ENCODE measurements around the gene NPAS4.
"Not testable (repeated sequence)": the region's sequence is repeated elsewhere in the genome, so short reads cannot be mapped to it uniquely, and the experiment has no call there.

The NPAS4 gene

GRCh38 chr11:66457826-66458225 lies 37.0 kb downstream of the NPAS4 start:
- no peak for DNase-seq

GRCh38 chr11:66459138-66459778 lies 38.4 kb downstream of the NPAS4 start:
- no peak for DNase-seq

- DNase-seq: no peak
These were observed 41.2 kb downstream of the NPAS4 start for GRCh38 chr11:66462010-66462409.

GRCh38 chr11:66462911-66463310 lies 42.1 kb downstream of the NPAS4 start:
- no peak for DNase-seq

- not testable (repeated sequence) for DNase-seq
These were observed 43.3 kb downstream of the NPAS4 start for GRCh38 chr11:66464116-66464515.

GRCh38 chr11:66464916-66465315 lies 44.1 kb downstream of the NPAS4 start:
- DNase-seq: no peak

GRCh38 chr11:66465373-66466224 lies 44.8 kb downstream of the NPAS4 start:
- DNase-seq: no peak

DNA sequence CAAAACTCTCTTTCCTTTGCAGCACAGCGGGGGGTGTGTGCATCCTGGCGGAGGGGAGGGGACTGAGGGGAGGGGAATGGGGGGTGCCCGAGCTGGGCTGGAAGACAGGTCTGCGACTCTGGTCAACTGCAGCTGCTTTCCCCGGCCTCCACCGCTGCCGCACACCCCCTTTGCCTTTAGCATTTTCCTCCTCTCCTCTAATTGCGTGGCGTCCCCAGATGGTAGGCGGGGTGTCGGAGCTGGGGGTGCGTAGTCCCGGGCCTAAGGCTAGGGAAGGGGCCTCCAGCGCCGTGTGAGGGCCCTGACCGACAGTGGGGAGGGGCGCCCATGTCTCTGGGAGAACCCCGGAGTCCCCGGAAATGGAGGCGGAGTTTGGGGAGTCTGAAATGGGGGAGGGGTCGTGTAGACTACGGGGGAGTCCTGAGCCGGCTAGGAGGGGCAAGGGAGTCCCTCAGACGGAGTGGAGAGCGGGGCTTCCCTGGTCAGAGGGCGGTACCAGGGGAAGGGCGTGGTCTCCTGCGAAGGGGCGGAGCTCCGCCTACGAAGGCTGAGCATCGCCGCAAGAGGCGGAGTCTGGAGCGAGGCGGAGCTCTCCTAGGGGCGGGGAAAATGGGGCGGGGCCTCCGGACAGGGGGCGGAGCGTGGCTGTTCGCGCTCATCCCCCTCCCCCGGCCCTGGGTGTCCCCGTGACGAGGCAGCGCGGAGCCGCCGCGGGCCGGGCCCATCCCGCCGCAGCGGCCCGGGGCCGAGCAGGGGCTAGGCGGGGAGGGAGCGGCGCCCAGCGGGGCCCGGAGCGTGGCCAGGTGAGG lies 45.6 kb downstream of the NPAS4 start, which contains the start of gene PELI3:
PELI3 (plus strand) TSS at position 681 of the 809 bp plus-strand sequence. CDS start 1,224 bp downstream, outside the sequence.
- peak; percentile 81 to 96 for DNase-seq

DNA sequence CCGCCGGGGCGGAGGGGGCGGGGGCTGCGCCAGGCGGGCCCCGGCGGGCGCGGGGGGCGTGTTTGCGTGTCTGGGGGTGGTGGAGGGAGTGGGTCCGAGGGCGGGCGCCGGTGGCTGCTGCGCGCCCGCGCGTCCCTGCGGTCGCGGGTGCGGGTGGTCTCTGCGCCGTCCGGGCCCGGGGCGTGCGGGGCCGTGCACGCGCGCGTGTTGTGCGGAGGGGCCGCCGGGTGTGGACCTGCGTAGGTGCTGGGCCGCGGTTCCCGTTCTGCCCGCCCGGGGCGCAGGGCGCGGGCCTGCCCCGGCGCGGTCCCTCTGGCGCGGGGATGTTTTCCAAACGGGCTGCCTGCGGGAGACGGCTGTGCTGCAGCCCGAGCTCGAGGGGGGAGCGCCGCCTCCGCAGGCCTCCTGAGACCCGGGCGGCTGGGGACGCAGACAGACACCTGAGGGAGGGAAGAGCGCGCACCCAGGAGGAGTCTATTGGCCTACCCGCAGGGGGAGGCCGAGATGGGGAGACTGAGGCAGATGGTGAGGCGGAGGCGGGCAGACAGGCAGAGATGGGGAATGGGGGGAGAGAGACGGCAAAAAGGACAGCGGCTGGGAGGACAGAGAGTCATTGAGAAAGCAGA lies 46.3 kb downstream of the NPAS4 start:
- no peak for DNase-seq

GRCh38 chr11:66467756-66468155 lies 46.9 kb downstream of the NPAS4 start:
- no peak for DNase-seq

DNA sequence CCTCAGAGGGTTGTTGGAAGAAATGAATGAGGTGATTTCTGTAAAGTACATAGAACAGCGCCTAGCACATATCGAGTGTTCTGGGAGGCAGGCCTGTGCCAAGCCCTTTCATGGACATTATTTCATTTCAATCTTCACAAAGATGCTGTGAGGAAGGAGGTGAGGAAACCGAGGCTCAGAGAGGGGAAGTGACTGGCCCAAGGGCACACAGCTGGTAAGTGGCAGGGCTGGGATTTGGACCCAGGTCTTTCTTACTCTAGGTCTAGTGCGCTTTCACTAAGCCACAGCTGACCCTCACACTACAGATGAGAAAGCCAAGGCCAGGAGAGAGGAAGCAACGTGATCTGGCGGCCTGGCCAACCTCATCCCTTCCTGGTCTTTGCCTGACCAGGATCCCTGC lies 47.9 kb downstream of the NPAS4 start:
- no peak for DNase-seq

DNA sequence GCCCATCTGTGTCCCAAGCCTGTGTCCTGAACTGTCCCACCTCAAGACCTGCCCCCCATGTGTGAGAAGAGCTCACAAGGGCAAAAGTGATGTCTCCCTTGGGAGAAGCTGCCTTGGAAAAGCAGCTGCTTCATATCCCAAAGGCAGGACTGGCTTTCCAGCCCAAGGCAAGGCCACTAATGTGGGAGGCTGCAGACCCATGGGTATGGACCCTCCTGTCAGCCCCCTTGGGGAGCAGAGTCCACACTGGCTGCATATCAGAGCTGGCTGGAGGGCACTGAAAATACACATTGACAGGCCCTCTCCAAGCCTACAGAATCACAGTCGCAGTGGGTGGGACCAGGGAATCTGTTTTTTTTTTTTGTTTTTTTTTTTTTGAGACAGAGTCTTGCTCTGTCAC lies 48.6 kb downstream of the NPAS4 start:
- DNase-seq: no peak

DNA sequence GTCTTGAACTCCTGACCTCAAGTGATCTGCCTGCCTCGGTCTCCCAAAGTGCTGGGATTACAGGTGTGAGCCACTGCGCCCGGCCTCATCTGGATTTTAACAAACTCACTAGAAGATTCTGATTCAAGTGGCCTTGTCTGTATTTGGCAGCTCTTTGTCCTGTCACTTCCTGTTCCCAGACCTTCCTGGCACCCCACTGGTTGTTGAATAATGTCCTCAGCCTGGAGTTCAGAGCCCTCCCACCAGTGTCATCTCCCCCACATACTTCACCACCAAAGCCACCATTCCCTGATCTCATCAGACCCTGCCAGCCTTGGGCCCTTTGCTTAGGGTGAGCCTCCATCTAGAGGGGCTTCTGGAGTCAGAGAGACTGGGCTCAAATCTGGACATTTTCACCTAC lies 49.2 kb downstream of the NPAS4 start:
- no peak for DNase-seq

GRCh38 chr11:66471142-66471541 lies 50.3 kb downstream of the NPAS4 start:
- DNase-seq: no peak

GRCh38 chr11:66472054-66472453 lies 51.2 kb downstream of the NPAS4 start:
- DNase-seq: no peak

GRCh38 chr11:66473167-66473566 lies 52.3 kb downstream of the NPAS4 start:
- DNase-seq: no peak

DNA sequence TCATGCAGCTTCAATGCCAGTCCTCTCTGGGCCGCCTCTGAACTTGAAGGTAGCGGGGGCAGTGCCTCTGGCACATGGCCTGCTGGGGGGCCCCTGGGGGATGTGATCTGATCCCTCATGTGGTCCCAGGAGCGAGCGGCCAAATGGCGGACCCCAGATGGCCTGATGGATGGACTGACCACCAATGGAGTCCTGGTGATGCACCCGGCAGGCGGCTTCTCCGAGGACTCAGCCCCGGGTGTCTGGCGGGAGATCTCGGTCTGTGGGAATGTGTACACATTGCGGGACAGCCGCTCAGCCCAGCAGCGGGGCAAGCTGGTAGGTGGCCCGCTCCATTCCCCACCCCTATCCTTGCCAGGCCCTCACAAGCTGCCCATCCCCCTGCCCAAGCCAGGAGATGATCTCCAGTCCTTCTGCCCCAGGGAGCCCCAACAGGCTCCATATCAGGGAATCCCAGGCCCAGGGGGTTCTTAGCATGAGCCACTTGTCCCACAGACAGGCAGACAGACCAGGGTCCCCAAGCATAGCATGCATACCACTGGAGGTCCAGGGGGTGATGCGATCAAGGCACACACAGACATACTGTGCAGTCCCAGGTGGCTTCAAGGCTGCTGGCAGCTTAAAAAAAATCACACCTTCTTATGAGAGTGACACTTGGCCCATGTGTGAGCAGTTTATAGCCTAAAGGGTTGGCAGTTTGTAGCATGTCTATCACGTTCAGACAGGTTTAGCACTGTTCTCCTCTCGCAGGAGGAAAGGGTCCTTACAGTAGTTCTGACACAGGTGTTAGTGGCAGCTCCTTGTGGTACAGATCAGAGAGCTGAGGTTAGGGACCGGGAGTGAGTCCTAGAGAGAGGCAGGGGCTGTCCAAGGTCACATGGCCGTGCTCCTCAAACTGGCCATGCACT lies 53.0 kb downstream of the NPAS4 start:
- no peak for DNase-seq

DNA sequence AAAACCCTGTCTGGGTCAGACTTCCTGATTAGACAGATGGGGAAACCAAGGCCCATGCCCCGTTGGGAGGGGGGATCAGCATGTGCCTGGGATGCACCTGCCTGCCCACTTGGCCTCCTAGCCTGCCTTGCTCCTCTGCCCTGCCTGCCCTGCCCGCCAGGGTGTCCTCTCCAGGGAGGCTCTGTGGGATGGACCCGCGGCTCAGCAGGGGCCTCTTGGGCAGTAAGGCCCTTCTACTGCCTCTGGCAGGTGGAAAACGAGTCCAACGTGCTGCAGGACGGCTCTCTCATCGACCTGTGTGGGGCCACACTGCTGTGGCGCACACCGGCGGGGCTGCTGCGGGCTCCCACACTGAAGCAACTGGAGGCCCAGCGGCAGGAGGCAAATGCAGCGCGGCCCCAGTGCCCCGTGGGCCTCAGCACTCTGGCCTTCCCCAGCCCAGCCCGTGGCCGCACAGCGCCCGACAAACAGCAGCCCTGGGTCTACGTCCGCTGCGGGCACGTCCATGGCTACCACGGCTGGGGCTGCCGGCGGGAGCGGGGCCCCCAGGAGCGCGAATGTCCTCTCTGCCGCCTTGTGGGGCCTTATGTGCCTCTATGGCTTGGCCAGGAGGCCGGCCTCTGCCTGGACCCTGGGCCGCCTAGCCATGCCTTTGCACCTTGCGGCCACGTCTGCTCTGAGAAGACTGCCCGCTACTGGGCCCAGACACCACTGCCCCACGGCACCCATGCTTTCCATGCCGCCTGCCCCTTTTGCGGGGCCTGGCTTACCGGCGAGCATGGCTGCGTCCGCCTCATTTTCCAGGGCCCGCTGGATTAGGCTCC lies 54.7 kb downstream of the NPAS4 start:
- no peak for DNase-seq

All from NCI-H446 (cell line).